BE2C (cell line): ENCODE measurements around the gene ARHGEF1.
A peak's percentile ranks its signal among the peaks of the same experiment; 100 is the strongest.
"Not testable (repeated sequence)": the region's sequence is repeated elsewhere in the genome, so short reads cannot be mapped to it uniquely, and the experiment has no call there.

Experiments used
- DNase-seq: peaks from one replicate; pipeline ENCODE4 v3.0.0-alpha.2; 2020
- H3K27me3 ChIP-seq: fragments of 250-450 bp; sonication (Bioruptor Pico); 2 replicates; pipeline ENCODE4 v1.5.1; 2020; ENCODE audit warnings: mild to moderate bottlenecking
- H3K36me3 ChIP-seq: fragments of 250-450 bp; sonication (Bioruptor Pico); 2 replicates; pipeline ENCODE4 v1.5.1; 2020; ENCODE audit warnings: mild to moderate bottlenecking
- H3K4me1 ChIP-seq: fragments of 250-450 bp; sonication (Bioruptor Pico); 2 replicates; pipeline ENCODE4 v1.5.1; 2020
- H3K4me3 ChIP-seq: 2 replicates; pipeline ENCODE4 v1.5.1; 2011; ENCODE audit warnings: low read depth, low read length
- H3K9me3 ChIP-seq: fragments of 250-450 bp; sonication (Bioruptor Pico); 2 replicates; pipeline ENCODE4 v1.5.1; 2020
- CTCF ChIP-seq: IDR thresholded peaks from 2 replicates; pipeline ENCODE4 v1.5.1; 2012; ENCODE audit warnings: mild to moderate bottlenecking, low read depth, low read length

Gene ARHGEF1

DNA sequence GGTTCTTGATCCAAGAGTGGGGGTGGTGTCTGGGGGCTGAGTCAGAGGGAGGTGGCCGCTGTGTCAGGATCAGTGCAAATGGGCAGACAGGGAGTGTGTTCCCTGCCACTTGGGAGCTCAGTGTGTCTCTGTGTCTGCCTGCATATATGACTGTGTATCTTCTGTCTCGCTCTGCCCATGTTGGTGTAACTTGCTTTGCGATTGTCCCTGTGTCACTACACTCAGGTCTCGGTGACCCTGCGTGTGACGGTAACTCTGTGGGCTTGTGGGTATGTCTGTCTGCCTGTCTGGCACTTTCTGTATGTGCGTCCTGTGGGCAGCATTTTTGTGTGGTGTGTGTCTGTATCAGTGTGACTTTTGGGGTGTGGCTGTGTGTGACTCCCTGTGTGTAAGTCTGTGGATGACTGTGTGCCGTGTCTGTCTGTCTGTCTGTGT lies 53.4 kb downstream of the ARHGEF1 start:
- Histone ChIP-seq H3K36me3 (no peaks in the 10 kb centered on the region), H3K27me3 (peaks cover 73% of the 10 kb centered on the region), H3K4me1 (no peaks in the 10 kb centered on the region), H3K4me3 (no peak overlapping the region), H3K9me3 (no peaks in the 10 kb centered on the region)
- no peak for TF ChIP-seq CTCF
- no peak for DNase-seq

GRCh38 chr19:41936961-41937360 lies 54.0 kb downstream of the ARHGEF1 start:
- Histone ChIP-seq H3K9me3 (no peaks in the 10 kb centered on the region), H3K27me3 (peaks cover 74% of the 10 kb centered on the region), H3K4me3 (no peak overlapping the region), H3K4me1 (no peaks in the 10 kb centered on the region), H3K36me3 (no peaks in the 10 kb centered on the region)
- no peak for TF ChIP-seq CTCF
- no peak for DNase-seq

GRCh38 chr19:41937525-41938468 lies 54.8 kb downstream of the ARHGEF1 start:
- Histone ChIP-seq H3K4me3 (no peak overlapping the region), H3K4me1 (no peaks in the 10 kb centered on the region), H3K9me3 (no peaks in the 10 kb centered on the region), H3K27me3 (peaks cover 66% of the 10 kb centered on the region), H3K36me3 (no peaks in the 10 kb centered on the region)
- no peak for DNase-seq
- no peak for TF ChIP-seq CTCF

- H3K9me3 ChIP-seq, DNase-seq, H3K4me3 ChIP-seq, H3K36me3 ChIP-seq, H3K4me1 ChIP-seq: not testable (repeated sequence)
- H3K27me3 ChIP-seq = peaks cover 54% of the 10 kb centered on the region
These were observed 56.2 kb downstream of the ARHGEF1 start for GRCh38 chr19:41939209-41939608.

DNA sequence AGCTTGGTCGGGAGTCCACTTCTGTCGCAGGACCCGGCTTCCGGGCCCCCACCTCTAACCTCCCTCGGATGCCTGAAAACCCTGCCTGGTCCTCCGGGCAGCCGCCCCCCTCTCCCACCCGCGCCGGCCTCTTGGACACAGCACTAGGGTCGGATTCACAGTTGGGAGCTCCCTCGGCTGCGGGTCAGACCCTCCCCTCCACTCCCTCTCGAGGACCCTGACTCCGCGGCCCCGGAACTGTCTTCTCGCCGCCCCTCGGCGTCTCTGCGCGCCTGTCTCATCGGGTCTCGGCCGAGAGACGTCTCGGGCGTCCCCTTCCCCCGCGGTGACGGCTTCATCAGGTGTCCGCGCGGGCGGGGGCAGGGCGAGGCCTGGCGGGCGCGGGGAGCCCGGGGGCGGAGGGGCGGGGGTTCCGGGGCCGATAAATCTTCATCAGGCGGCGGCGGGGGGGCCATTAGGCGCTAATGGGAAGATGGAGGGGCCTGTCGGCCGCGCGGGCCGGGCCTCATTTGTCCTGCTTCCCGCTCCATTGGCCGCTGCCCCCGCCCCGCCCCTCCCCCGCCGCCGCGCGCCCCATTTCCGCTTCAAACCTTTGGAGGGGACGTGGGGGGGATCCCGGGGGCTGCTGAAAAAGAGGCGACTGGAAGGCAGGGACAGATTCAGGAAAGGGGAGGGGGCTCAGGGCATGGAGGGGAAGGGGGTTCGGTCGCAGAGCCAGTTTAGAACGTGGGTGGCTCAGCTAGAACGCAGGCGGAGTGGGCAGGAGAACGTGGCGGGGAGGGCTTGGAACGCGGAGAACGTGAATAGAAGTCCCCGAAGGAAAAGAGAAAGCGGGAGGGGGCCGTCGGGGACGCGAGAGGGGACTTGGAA lies 57.1 kb downstream of the ARHGEF1 start:
- TF ChIP-seq CTCF = no peak
- no peak for DNase-seq
- Histone ChIP-seq H3K27me3 (peaks cover 47% of the 10 kb centered on the region), H3K4me3 (0 out of 2 replicates have a peak overlapping the region, but pooled peaks have one; percentile 14), H3K36me3 (no peaks in the 10 kb centered on the region), H3K4me1 (no peaks in the 10 kb centered on the region), H3K9me3 (no peaks in the 10 kb centered on the region)

- Histone ChIP-seq H3K9me3 (no peaks in the 10 kb centered on the region), H3K4me3 (no peak overlapping the region), H3K36me3 (no peaks in the 10 kb centered on the region), H3K27me3 (peaks cover 41% of the 10 kb centered on the region), H3K4me1 (no peaks in the 10 kb centered on the region)
- DNase-seq = no peak
- no peak for TF ChIP-seq CTCF
These were observed 57.9 kb downstream of the ARHGEF1 start for GRCh38 chr19:41940731-41941409.
